ENCODE results near the gene RMP24.

RMP24 gene

DNA sequence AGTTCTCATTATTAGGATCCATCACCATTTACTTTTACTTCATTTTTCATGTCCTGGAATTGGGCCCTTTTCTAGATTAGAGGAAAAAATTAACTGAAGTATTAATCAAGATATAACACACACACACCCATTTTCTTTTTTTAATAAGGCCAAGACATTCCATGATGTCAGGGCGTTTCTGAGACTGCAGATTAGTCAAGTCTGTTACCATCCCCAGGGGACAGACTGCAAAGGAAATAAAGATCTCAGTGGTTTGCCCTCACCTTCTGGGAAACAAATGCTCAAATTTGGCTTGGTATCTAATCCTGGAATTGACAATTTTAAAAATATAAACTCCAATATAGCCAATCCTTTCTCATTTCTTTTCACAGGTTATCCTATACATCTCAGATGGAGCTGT is 27.4 kb downstream of the RMP24 start:
- no peak for ATAC-seq
- TF ChIP-seq RARB (CRISPR knock-in tag; IDR thresholded peaks at IDR 0.05) (no peak), CSRNP3 (CRISPR knock-in tag; IDR thresholded peaks at IDR 0.05) (no peak), ZFP30 (CRISPR knock-in tag; IDR thresholded peaks at IDR 0.05) (no peak), CSDC2 (CRISPR knock-in tag; IDR thresholded peaks at IDR 0.05) (no peak), PATZ1 (CRISPR knock-in tag; IDR thresholded peaks at IDR 0.05; ENCODE audit: borderline replicate concordance) (no peak), TCF4 (CRISPR knock-in tag; IDR thresholded peaks at IDR 0.05; ENCODE audit: borderline replicate concordance) (no peak), ARNTL (CRISPR knock-in tag; IDR thresholded peaks at IDR 0.05; ENCODE audit: borderline replicate concordance, low read depth) (no peak), ZC3H10 (CRISPR knock-in tag; IDR thresholded peaks at IDR 0.05) (no peak), TSHZ2 (CRISPR knock-in tag; IDR thresholded peaks at IDR 0.05) (no peak), OSR1 (CRISPR knock-in tag; IDR thresholded peaks at IDR 0.05) (no peak), PPARA (CRISPR knock-in tag; IDR thresholded peaks at IDR 0.05; ENCODE audit: borderline replicate concordance) (no peak), BACH2 (CRISPR knock-in tag; IDR thresholded peaks at IDR 0.05; ENCODE audit: borderline replicate concordance) (no peak), SNAI2 (CRISPR knock-in tag; IDR thresholded peaks at IDR 0.05) (no peak), GLIS3 (CRISPR knock-in tag; IDR thresholded peaks at IDR 0.05) (no peak), ESRRG (CRISPR knock-in tag; IDR thresholded peaks at IDR 0.05) (no peak), ZNF565 (CRISPR knock-in tag; conservative IDR thresholded peaks at IDR 0.05; ENCODE audit: low read depth) (no peak), CREB5 (CRISPR knock-in tag; IDR thresholded peaks at IDR 0.05; ENCODE audit: low read depth) (no peak), ZFP3 (CRISPR knock-in tag; IDR thresholded peaks at IDR 0.05) (no peak), ZNF70 (CRISPR knock-in tag; IDR thresholded peaks at IDR 0.05) (no peak)
- TF ChIP-seq, protein P1, sequence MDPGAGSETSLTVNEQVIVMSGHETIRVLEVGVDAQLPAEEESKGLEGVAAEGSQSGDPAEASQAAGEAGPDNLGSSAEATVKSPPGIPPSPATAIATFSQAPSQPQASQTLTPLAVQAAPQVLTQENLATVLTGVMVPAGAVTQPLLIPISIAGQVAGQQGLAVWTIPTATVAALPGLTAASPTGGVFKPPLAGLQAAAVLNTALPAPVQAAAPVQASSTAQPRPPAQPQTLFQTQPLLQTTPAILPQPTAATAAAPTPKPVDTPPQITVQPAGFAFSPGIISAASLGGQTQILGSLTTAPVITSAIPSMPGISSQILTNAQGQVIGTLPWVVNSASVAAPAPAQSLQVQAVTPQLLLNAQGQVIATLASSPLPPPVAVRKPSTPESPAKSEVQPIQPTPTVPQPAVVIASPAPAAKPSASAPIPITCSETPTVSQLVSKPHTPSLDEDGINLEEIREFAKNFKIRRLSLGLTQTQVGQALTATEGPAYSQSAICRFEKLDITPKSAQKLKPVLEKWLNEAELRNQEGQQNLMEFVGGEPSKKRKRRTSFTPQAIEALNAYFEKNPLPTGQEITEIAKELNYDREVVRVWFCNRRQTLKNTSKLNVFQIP (CRISPR knock-in tag; IDR thresholded peaks at IDR 0.05; ENCODE audit: borderline replicate concordance, low read depth) = no peak

GRCh38 chr18:36006997-36007396 is 34.5 kb downstream of the RMP24 start:
- no peak for ATAC-seq
- no peak for TF ChIP-seq BACH2 (CRISPR knock-in tag; IDR thresholded peaks at IDR 0.05; ENCODE audit: borderline replicate concordance)
- TF ChIP-seq ZNF70 (CRISPR knock-in tag; IDR thresholded peaks at IDR 0.05) = no peak
- no peak for TF ChIP-seq ESRRG (CRISPR knock-in tag; IDR thresholded peaks at IDR 0.05)
- no peak for TF ChIP-seq GLIS3 (CRISPR knock-in tag; IDR thresholded peaks at IDR 0.05)
- no peak for TF ChIP-seq RARB (CRISPR knock-in tag; IDR thresholded peaks at IDR 0.05)
- TF ChIP-seq ZFP30 (CRISPR knock-in tag; IDR thresholded peaks at IDR 0.05) = no peak
- TF ChIP-seq, protein P1 (CRISPR knock-in tag; IDR thresholded peaks at IDR 0.05; ENCODE audit: borderline replicate concordance, low read depth) = no peak
- no peak for TF ChIP-seq ZNF565 (CRISPR knock-in tag; conservative IDR thresholded peaks at IDR 0.05; ENCODE audit: low read depth)
- TF ChIP-seq ZC3H10 (CRISPR knock-in tag; IDR thresholded peaks at IDR 0.05) = no peak
